HG02759 (cell line): ENCODE data around the gene PLA2G4B.

Experiments used
- ATAC-seq: cut with Tn5 transposase; IDR thresholded peaks from one replicate; pipeline ENCODE4 v1.9.1; 2021; ENCODE audit warnings: mild to moderate bottlenecking, moderate library complexity; ENCODE audit not compliant: unreplicated experiment

PLA2G4B gene

DNA sequence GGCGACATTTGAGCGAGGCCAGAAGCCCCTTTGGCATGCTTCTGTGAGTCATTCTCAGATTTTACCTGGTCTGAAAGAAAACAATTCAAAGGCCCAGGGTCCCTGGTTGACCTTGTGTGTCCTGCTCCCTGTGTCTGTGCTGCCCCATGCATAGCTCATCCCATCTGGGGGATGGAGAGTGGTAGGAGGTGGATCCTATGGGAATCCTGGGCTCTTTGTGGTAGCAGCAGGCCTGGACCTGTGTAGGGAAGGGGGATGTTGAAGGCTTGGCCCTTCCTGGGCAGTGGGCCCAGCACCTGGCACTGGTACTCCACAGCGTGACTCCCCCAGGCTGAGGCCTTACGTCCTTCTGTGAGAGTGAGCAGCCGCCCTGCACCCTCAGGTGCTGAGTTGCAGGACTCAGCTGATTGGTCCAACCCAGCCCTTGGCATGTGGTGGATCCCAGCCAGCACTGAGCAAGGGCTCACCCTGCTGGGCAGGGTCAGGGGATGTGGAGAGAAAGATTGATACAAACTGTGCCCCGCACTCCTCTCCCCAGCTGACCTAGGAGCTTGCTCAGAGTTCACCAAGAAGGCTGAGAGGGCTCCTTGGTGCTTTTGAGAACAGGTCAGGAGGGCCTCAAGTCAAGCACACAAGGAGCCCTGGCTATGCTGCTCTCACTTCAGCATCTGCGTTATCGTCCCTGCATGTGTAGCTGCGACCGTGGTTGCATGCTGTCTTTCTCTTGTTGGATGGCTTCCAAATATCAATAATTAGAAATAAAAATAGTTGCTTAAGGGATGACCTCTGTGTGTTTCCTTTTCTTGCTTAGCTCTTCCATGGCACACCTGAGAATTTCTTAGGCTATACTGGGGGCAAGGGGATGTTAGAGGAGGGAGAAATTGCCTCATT lies 32.1 kb upstream of the PLA2G4B start:
- no peak for ATAC-seq

DNA sequence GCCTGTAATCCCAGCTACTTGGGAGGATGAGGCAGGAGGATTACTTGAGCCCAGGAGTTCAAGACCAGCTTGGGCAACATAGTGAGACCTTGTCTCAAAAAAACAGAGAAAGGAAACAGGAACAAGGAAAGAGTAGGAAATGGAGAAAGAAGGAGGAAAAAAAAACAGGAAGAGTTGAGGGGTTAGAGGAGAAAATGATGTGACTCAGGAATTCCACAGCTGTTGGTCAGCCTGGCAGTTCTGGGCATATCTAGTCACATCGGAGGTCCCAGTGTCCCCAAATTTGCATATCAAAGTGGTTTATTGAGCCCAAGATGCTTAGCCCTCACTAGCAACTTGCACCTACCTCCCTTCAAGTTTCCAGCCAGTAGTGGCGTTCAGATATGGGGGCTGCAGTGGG lies 29.5 kb upstream of the PLA2G4B start:
- ATAC-seq, result no peak

DNA sequence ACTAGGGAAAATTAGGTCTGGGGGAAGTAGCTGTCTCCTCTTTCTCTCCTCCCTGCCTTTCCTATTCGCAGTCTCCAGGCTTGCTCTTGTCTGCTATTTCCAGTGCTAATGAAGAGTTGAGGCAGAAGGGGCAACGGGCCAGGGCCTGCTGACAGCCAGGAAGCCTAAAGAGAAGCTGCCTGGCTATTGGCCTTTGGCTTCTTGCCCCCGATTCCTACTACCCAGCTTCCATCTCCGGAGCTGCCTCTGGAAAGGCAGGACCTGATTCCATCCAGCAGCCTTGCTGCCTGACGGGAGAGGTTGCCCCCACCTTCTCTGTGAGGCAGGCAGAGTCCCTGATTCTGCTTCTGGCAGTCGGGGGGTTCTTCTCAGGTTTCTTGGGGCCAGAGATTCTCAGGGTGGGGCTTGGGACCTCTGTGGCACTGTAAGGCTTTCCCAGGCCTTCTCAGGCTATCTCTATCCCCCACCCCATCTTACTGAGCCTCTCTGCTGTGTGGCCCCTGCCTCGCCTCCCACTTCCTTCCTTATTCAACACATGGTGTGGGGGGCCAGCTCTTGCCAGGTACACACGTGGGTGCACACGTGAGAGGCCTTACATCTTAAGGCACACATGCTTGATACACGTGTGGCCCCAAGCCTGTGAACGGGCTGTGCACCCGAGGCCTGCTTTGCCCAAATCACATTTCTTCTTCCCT lies 29.0 kb upstream of the PLA2G4B start:
- ATAC-seq, result no peak

DNA sequence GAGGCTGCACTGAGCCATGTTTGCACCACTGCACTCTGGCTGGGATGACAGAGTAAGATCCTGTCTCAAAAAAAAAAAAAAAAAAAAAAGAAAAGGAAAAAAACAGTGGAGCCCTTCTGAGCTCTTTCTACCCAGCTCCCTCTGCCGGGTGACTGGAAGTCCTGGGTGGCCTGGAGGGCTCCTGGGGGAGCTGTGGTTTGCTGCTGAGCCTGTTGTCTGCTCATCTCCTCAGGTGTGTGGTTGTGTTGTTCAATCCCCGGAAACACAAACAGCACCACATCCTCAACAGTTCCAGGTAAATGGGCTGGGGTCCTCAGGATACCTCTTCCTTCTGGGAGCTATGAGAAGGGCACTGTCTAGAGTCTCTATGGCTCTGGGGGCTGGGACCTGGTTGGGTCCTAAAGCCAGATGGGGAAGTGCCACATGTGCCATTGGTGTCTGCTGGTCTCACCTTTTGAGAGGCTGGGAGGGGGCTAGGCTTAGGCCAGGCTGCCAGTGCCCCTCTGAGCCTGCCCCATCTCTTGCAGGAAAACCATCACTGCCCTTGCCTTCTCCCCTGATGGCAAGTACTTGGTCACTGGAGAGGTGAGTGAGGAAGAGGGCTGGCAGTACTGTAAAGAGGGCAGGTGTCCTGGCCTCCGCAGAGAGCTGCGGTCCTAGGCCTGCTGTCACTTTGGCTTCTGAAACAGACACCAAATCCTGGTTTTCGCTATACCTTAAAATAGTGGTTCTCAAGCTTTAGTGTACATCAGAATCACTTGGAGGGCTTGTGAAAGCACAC lies 27.8 kb upstream of the PLA2G4B start:
- no peak for ATAC-seq

DNA sequence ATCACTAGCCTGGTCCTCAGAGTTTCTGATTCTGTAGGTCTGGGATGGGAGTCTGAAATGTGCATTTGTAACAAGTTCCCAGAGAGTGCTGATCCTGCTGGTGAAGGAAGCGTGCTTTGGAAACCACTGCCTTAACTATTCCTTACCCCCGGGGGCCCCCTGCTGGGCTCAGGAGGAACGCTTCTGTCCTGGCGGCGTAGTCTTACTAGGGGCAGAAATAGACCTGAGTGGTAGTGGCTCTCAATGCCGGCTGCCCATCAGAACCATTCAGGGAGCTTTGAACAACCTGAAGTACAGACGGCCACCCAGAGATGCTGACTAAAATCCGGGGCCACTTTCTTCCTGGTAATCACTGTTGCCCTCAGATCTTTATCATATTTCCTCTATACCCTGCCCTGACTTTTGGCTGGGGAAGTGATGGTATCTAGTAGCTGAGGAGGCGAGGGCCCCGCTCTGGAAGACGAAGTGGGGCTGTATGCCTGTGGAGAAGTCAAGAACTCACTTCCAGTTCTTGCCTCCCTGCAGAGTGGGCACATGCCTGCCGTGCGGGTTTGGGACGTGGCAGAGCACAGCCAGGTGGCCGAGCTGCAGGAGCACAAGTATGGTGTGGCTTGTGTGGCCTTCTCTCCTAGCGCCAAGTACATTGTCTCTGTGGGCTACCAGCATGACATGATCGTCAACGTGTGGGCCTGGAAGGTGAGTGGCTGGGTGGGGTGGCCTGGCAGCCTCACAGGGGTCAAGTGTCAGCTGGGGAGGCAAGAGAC lies 27.0 kb upstream of the PLA2G4B start:
- no peak for ATAC-seq

DNA sequence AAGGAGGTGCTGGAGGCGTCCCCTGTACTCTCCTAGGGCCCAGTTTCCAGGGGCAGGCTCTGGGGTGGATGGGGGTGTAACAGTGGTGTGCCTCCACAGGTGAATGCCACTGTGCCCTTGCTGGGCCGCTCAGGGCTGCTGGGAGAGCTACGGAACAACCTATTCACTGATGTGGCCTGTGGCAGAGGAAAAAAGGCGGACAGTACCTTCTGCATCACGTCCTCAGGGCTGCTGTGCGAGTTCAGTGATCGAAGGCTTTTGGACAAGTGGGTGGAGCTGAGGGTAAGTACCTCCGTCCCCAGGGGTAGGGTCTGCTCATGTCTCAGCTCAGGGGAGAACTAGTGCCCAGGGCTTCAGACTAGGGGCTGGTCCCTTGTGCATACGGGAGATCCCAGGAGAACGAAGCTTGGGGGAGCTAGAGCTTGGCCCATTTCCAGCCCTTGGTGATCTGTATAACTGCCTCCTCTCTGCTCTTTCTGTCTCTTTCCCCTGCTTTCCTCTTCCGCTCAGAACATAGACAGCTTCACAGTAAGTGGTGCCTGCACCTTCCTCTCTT lies 25.7 kb upstream of the PLA2G4B start:
- ATAC-seq, result no peak

DNA sequence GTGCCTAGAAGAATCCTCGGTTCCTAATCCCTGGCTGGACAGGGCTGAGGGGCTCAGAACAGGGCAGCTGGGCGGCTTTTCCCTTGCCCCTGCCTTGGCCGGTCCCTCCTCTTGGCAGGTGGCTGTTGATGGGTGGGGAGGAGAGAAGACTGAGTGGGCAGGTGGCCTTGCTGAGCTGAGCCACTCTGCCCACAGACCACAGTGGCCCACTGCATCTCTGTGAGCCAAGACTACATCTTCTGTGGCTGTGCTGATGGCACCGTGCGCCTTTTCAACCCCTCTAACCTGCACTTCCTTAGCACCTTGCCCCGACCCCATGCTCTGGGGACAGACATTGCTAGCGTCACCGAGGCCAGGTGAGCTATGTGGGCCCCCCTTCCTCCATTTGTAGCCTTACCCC lies 25.2 kb upstream of the PLA2G4B start:
- ATAC-seq, result no peak

DNA sequence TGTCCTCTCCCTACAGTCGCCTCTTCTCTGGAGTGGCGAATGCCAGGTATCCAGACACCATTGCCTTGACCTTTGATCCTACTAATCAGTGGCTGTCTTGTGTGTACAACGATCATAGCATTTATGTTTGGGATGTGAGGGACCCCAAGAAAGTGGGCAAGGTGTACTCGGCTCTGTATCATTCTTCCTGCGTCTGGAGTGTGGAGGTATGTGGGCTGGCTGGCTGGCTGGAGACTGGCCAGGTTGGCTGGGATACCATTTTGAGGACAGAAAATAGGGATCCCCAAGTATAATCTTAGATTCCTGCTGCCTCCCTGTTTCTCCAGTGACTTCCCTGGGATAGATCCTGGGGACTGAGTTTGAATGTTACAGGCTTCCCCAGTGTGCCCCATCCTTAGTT lies 24.1 kb upstream of the PLA2G4B start:
- ATAC-seq, result no peak

DNA sequence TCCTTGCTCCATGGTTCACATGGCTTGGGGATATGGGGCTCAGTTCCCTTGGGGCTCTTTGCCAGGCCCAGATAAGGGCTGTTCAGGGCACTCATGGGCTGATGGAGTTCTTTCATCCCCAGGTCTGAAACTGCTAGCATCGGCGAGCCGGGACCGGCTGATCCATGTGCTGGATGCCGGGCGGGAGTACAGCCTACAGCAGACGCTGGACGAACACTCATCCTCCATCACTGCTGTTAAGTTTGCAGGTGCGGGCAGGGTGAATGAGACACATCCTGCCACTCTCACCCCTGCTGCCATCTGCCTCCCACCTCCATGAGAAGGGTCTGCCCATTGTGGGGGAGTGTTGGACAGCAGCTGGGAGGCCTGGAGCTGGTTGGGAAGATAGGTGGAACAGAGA lies 21.9 kb upstream of the PLA2G4B start:
- ATAC-seq, result no peak

DNA sequence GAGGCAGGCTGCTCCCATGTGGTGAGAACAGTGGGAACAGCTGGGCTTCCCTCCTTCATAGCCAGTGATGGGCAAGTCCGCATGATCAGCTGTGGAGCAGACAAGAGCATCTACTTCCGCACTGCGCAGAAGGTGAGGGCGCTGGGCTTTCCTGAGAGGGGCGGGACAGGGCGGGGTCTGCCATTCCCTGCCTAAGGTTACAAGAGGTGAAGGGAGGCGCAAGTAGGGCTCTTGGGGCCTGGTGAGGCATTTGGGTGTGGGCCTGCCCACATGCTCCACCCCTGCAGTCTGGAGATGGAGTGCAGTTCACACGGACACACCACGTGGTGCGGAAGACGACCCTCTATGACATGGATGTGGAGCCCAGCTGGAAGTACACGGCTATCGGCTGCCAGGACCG lies 21.3 kb upstream of the PLA2G4B start:
- no peak for ATAC-seq

DNA sequence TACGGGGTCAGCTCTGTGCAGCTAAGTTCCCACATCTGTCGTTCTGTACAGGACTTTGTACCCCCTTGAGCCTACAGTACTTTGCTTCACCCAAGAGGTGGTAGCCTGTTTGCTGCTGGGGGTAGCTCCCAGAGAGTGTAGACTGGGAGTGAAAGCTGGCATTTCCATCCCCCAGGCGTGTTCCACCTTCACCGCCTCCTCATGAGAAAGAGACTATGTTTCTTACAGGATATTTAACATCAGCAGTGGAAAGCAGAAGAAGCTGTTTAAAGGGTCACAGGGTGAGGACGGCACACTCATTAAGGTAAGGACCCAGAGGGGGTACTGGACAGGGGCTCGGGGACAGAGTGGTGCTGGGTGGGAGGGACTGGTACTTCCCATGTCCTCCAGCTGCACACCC lies 20.9 kb upstream of the PLA2G4B start:
- ATAC-seq, result no peak

DNA sequence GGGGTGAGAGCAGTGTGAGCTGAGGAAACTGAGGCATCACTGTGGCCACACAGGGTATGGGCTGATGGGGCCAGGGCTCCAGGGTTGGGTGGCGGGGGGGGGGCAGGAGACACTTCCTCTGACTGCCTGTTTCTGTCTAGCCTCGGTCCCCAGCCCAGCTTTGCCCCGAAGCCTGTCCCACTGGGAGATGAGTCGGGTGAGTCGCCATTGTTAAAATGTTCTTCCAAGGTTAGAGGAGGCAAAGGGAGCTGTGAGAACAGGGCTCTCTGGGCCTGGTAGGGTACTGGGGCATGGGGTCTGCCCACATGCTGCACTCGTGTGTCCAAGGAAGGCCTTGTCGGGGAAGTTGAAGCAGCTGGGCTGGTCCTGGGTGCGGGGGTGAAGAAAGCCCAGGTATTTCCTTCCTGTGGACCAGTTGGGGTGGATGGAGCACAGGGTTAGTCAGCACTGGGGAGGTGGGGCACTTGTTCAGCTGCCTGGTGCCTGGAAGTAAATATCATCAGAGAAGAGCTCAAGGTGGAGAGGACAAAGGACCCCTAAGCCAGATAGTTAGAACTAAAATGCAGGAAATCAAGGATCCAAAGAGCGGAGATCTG lies 19.1 kb upstream of the PLA2G4B start:
- no peak for ATAC-seq

DNA sequence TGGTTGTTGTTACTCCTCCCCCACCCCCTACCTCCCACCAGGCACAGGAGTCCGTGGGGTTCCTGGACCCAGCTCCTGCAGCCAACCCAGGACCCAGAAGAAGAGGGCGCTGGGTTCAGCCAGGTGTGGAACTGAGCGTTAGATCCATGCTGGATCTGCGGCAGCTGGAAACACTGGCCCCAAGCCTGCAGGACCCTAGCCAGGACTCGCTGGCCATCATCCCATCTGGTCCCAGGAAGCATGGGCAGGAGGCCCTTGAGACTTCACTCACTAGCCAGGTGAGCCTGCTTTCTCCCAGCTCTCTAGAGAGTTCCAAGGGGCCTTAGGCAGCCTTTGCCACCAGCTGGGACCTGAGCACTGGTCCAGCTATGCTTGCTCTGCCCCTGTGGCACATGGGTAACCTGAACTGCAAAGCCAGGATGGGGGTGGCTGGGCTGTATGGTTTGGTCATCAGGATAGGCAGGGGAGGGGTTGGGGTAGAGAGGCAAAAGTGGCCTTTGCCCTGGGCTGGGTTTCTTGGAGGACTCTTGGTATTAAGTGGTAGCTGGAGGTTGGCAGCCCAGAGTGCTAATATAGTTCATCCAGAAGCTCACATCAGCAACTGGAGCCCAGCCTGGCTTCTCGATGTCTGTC lies 17.7 kb upstream of the PLA2G4B start:
- ATAC-seq, result no peak

DNA sequence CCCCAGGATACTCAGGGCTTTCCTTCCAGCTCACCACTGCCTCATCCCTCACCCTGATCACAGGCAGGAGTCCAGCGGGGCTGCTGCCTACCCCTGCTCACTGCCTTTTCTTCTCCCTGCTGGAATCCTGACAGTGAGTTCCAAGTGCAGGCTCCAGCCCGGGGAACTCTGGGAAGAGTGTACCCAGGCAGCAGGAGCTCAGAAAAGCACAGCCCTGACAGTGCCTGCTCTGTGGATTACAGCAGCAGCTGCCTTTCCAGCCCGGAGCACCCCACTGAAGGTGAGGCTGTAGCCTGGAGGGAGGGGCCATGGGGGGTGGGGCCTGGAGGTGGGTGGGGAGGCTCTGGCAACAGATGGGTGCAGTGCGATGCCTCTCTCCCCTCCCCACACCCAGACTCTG lies 16.8 kb upstream of the PLA2G4B start:
- ATAC-seq, result no peak

DNA sequence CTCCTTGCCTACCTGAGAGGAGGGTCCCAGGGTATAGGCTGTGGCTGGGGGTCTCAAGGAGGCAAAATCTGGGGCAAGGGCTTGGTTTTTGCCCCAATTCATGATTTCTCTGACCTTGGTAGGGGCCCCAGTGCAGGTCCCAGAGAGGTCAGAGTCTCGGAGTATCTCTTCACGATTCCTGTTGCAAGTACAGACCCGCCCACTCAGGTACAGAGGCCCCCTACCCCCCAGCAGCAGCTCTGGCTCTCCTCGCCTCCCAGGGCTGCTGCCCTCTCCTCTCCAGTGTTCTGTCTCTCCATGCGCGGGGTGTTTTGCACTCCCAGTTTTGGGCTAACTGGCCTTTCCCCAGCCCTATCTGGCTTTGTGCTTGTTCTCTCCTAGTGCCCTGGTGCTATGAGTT lies 16.2 kb upstream of the PLA2G4B start:
- no peak for ATAC-seq

DNA sequence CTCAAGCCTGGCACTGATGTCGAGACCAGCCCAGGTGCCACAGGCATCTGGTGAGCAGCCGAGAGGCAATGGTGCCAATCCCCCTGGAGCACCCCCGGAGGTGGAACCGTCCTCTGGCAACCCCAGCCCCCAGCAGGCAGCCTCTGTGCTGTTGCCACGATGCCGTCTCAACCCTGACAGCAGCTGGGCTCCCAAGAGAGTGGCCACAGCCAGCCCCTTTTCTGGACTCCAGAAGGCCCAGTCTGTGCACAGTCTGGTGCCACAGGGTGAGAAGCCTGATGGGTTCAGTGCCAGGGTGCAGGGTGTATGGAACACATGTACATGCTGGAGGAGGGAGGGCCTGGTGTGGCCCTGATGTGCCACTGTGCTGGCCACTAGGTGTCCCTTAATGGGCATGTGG lies 15.7 kb upstream of the PLA2G4B start:
- no peak for ATAC-seq

DNA sequence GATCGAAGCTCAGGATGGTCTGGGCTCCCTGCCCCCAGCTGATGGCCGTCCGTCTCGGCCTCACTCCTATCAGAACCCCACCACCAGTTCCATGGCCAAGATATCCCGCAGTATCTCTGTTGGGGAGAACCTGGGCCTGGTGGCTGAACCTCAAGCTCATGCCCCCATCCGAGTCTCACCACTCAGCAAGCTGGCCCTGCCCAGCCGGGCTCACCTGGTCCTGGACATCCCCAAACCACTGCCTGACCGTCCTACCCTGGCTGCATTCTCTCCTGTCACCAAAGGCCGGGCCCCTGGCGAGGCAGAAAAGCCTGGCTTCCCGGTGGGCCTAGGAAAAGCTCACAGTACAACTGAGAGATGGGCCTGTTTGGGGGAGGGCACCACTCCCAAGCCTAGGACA lies 15.1 kb upstream of the PLA2G4B start:
- ATAC-seq, result no peak

DNA sequence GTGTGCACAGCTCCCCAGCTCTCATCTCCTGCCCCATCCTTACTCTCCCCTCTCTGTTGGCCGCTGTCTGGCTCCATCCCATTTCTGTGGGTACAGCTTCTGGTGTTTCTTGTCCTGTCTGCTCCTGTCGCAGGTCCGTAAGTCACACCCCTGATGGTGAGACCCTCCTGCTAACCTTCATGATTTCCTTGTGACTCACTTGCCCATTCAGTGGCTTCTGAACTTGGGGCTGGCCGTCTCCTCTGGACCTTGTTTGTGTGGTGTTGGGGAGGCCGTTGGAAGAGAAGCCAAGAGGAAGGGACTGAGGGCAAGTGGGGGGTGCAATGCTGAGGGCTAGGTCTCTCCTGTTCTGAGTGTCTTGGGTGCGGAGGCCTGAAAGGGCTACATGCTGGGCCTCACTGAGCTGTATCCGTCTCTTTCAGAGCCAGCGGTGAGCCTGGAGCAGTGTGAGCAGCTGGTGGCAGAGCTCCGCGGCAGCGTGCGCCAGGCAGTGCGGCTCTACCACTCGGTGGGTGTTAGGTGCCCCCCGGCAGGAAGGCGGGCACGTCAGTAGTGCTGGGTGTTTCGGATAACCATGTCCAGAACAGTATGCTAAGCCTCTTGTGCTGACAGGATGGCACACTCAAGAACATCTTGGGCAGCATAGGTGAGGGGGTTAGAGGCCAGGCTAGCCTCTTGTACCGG lies 14.4 kb upstream of the PLA2G4B start:
- ATAC-seq, result no peak

DNA sequence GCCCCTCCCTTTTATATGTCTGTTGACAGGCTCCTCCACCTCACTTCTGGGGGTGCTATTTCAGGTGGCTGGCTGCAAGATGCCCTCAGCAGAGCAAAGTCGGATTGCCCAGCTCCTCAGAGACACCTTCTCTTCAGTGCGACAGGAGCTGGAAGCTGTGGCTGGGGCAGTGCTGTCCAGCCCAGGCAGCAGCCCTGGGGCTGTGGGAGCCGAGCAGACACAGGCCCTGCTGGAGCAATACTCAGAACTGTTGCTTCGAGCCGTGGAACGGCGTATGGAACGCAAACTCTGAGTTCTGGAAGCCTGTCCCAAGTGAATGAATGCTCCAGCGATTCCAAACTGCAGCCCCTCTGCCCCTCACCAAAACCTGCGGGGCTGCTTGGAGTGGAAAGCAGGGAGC lies 13.5 kb upstream of the PLA2G4B start:
- ATAC-seq, result no peak
